GM21360 (cell line): Measurements from ENCODE around the gene UBA1.
A peak's percentile ranks its signal among the peaks of the same experiment; 100 is the strongest.

Experiments
- ATAC-seq: cut with Tn5 transposase; IDR thresholded peaks from one replicate; pipeline ENCODE4 v1.9.1; 2021; ENCODE audit warnings: mild to moderate bottlenecking, moderate library complexity; ENCODE audit not compliant: unreplicated experiment

Gene UBA1

DNA sequence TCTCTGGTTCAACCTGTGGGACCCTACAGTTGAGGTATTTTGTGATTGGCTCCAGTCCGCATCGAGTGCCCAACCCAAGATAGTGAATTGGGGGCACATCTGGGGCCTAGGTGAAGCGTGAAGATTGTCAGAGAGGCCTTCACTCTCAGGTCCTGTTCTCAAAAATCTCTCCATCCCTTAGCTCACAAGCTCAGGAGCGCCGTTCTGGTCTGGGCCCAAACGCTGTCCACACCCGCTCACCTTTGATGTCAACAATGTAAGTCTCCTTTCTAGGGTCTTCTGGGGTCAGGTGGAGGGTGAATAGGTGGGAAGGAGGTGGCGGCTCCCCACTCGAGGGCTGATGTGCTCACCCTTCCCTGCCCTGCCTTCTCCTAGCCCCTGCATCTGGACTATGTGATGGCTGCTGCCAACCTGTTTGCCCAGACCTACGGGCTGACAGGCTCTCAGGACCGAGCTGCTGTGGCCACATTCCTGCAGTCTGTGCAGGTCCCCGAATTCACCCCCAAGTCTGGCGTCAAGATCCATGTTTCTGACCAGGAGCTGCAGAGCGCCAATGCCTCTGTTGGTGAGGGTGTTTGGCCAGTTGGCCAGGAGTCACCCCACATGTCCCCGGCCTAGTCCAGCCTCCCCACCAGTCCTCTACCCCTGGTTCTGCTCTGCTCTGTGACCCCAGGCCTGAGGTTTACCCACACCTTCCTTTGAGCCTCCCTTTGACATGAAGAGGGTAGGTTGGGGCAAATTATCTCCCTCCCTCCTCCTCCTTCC, 17.2 kb downstream of the UBA1 start:
- no peak for ATAC-seq

DNA sequence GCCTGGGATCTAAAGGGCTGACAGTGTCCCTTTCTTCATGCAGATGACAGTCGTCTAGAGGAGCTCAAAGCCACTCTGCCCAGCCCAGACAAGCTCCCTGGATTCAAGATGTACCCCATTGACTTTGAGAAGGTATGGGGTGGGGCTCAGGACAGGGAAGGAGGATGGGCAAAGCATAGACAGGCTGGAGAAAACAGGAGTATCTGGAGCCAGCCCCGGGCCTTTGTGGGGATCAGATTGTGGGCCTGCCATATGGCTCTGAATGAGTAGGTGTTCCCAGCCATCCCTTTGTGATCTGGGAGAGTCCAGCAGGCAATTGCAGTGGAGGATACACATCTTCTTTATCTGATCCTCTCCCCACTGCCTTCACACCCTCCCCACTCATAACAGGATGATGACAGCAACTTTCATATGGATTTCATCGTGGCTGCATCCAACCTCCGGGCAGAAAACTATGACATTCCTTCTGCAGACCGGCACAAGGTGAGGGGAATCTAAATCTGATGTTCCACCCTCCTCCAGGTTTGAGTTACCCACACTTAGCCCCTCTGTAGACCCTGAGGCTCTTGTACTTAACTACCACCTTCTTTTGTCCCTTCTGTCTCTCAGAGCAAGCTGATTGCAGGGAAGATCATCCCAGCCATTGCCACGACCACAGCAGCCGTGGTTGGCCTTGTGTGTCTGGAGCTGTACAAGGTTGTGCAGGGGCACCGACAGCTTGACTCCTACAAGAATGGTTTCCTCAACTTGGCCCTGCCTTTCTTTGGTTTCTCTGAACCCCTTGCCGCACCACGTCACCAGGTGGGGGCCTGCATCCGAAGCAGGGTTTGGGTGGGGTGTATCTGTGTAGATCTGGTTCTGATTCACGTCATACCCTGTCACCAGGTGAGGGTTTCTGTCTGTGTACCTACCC, 19.0 kb downstream of the UBA1 start:
- no peak for ATAC-seq

DNA sequence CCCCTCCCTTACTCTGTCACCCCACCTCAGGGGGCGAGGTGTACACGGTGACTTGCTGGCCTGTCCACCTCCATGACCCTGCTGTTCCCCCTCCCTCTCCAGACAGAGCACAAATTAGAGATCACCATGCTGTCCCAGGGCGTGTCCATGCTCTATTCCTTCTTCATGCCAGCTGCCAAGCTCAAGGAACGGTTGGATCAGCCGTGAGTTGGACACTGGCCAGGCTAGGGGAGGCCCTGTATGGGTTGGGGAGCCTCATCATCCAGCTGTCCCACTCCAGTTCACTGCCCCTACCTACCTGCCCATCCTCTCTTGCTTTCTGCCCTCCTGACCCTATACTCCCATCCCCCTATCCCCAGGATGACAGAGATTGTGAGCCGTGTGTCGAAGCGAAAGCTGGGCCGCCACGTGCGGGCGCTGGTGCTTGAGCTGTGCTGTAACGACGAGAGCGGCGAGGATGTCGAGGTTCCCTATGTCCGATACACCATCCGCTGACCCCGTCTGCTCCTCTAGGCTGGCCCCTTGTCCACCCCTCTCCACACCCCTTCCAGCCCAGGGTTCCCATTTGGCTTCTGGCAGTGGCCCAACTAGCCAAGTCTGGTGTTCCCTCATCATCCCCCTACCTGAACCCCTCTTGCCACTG, 20.9 kb downstream of the UBA1 start:
- ATAC-seq, result no peak

DNA sequence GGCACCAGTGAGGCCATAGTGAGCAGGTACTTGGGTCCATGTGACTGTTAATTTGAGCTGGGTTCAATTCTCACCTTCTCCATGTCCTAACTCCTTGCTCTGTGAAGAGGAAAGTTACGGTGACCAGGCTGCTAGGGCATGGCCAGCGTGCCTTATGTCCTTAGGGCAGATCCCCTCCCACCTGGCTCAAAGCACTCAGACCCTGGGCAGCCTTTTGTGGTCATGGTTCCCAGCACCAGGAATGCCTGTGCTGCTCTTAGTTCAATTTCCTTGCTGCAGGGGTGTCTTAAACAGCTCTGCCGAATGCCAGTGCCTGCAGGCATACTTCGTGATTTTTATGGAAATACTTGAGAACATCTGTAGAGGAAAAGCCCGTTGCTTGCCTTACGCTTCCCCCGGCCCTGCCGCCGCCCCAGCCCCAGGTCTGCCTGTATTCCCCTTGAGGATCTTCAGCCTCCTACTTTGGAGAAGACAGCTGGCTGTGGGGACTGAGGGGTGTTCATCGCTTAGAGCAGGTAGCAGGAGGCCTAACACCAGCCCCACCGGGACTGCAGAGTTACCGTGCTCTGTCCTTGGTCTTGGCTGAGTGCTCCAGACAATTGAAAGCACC, 21.8 kb downstream of the UBA1 start:
- no peak for ATAC-seq

DNA sequence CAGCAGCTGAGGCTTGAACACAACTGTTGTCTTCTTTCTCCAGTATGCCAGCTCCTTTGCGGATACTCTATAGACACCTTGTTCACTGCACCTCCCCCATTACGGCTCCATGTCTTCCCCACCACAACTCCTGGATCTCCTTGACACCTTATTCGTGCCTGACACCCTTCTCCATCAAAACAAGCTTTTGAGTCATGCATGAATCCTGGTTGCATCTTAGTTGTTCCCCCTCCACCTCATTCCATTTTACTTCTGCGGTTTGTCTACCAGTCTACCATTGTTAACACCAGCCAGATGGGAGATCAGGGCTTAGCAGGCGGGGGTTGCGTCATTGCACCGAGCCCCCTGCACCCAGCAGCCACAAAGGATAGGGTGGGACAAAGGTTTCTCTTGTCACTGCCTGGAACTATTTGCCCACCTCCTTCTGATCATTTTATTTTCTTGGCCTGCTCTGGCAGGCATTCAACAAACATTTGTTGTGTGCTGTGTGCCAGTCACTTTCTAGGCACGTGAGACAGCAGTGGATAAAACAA, 22.8 kb downstream of the UBA1 start:
- no peak for ATAC-seq

DNA sequence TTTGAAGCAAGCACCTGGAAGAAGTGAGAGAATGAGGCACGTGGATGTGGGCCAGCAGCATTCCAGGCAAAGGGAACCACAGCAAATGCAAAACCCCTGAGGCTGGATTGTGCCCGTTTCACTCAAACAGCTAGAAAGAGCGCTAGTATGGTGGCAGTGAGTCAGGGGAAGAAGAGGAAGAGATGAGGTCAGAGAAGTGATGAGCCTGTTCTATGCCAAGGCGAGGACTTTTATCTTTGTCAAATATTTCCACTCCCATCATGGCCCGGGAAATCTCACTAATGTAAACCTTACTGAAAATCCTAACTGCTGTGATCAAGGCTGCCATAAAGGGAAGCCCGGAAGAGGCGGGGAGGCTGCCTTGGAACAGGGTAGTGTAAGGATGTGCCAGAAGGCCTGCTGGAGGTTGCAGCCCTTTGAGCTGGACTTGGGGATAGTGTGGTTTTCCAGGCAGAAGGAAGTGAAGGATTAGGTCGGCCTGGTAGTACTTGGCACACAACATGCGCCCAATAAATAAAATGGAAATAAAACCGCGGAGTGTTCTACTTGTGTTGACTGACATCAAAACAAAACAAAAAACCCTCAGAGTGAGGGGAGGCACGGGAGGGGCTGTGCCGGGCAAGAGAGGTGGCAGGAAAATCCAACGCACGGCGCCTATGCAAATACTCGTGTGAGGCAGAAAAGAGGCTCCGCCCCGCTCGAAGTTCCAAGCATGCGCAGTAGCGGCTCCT, 23.7 kb downstream of the UBA1 start:
- no peak for ATAC-seq

DNA sequence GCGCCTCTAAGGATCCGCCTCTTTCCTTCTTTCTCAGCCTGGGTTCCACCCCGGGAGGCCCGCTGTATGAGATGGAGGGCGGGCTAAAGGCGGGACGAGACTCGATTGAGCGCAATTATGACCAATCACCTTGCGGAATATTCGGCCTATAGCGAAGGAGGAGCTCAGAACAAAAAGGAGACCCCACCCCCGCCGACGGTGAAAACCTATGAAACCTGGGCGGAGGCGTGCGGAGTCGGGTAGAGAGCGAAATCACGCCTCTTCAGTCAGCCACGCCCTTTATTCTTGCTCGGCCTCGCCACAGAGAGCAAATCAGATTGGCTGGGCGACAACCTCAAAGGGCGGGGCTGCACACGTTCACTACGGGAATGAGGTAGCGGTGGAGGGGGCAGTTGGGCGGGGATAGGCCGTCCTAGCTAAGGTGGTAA, 24.2 kb downstream of the UBA1 start:
- peak; percentile 88 for ATAC-seq

DNA sequence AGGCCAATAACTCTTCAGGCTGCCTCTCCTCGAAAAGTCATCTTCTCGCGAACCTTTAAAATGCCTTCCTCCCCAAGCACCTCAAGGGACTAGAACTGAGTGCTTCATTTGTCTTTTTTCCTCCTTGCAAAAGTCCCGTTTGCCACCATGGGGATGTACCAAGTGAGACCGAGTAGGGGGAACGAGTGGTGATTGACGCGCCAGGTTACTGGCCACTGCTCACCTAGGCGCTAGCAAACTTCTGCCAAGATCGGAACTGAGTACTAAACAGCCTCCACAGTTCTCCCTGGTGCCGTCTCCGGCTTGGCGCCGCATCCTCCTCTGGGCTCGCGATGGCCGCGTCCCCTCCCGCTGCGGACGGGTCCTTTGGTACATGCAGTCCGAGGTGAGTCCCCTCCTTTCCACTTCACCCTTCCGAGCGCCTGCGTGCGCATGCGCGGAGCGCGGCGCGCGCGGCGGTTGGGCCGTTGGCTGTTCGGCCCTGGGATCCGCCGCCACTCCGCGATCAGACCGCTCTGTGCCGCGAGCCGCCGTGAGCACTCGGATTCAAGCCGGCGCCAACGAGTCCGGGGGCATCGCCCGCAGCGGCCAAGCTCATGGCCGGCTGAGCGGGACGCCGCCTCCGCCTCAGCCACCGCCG, 24.8 kb downstream of the UBA1 start, which contains the start of gene CDK16:
CDK16 (plus strand) TSS at position 402 of the 640 bp plus-strand sequence. CDS start 4,877 bp downstream, outside the sequence.
- ATAC-seq, result peak; percentile 42

DNA sequence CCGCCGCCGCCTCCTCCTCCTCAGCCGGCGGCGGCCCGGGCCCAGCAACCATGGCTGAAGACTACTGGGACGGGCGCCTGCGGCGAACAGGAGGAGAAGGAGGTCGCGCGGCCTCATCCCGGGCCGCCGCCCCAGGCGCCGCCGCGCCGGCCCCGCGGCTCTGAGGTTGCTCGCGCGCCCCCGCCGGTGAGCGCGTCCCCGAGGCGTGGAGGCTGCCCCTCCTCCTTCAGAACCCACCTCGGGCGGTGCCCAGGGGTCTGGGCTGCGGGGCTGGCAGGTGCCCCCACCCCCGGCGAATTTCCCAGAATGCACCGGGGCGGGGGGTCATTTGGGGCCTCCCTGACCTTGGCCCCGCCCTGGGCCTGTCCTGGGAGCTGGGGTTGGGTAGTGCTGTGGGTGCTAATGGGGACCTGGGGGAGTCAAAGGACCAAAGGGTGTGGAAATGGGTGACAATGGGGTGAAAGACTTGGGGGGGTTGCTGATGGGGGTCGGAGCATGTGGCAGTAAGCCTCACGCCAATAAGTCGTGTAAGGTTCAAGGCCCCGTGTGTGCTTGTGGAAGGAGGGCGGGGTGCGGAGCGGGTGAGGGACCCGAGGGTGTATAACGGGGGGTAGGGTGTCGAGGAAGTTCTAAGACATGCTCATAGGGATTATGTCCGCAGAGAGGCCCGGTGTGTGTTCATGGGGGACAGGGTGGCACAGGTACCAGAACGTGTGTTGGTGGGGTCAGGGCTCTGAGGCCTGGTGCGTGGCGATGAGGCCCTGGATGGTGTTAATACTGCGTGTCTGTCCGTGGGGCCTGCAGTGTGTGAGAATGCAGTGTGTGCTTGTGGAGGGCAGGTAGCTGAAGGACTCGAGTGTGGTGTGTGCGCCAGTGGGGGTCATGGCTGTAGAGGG, 25.5 kb downstream of the UBA1 start:
- ATAC-seq, result no peak

DNA sequence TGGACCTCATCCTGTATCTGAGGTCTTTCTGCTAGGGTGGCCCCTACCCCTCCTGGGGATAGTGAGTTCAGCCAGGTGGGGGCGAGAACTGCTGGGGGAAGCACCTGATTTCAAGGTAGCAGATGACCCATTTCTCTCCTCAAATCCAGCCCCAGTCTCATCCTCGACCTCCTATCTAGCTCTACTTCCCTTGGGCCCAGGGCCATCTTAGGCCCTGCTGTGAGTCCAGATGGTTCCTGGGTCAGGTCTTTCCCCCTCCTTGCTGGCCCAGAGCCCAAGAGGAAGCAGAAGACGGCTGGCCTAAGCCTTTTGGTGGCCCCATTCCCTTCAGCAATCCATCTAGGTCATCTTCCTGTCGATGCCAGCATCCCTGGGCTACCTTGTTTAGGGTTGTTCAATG, 28.1 kb downstream of the UBA1 start:
- no peak for ATAC-seq

DNA sequence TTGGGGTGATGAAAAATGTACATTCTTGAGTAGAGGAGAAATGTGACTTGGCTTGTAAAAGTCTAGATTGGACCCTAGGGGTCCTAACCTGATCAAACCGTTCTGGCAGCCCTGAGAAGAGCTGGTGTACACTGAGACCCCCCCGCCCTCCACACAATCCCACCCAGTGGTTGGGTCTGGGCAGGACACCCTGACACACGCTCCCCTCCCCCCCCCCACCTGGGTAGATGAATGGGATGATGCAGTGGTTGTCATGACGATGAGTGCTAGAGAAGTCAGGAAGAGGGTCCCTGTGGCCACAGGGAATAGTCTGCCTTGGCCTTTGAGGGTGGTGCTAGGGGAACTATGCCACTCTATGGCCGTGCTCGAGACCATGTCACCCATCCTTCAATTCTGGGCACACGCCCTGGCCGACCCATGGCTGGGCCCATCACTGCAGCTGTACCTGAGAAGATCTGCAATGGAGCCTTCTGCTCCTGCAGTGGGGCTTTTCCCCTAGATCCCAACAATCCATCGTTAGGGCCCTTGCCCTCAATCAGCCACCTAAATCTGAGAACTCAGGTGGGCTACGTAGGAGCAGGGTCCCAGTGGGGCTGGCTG, 29.2 kb downstream of the UBA1 start:
- ATAC-seq, result no peak

DNA sequence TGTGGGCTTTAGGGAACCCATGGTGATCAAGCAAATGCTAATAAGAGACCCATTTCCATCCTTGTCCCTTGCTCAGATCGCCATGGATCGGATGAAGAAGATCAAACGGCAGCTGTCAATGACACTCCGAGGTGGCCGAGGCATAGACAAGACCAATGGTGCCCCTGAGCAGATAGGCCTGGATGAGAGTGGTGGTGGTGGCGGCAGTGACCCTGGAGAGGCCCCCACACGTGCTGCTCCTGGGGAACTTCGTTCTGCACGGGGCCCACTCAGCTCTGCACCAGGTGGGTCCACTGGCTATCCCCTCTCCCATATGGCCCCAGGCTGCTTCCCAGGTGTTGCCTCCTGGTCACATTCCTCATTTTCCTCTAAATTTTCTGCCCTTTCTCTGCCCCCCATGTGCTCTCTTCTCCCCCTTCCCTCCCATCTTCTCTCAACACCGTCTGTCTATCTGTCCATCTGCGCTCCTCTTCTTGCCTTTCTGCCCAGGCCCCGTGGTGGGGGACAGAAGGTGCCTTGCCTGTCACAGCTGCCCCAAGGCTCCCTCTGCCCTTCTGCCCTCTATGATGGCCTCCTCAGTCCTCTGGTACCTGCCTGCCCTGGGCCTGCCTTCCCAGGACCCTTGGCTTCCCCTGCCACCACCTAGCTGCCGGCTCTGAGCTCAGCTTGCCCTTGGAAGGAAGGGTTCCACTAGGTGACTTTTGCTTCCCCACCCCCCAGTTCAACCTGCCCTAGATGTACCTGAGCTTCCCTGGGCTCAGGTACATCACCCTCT, 30.0 kb downstream of the UBA1 start:
- no peak for ATAC-seq

DNA sequence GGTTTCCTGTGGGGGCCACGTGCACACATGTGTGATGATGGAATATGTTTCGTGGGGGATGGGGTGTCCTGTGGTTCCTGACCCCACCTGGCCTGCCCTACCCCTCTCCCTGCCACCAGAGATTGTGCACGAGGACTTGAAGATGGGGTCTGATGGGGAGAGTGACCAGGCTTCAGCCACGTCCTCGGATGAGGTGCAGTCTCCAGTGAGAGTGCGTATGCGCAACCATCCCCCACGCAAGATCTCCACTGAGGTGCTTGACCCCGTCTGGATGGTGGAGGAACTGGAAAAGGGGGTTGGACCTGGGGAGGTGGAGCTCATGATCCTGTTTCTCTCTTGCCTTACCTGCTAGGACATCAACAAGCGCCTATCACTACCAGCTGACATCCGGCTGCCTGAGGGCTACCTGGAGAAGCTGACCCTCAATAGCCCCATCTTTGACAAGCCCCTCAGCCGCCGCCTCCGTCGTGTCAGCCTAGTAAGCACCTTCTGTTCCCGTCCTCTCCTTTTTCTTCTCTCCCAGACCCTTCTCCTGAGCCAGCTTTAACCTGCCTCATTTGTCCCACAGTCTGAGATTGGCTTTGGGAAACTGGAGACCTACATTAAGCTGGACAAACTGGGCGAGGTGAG, 30.8 kb downstream of the UBA1 start:
- no peak for ATAC-seq

DNA sequence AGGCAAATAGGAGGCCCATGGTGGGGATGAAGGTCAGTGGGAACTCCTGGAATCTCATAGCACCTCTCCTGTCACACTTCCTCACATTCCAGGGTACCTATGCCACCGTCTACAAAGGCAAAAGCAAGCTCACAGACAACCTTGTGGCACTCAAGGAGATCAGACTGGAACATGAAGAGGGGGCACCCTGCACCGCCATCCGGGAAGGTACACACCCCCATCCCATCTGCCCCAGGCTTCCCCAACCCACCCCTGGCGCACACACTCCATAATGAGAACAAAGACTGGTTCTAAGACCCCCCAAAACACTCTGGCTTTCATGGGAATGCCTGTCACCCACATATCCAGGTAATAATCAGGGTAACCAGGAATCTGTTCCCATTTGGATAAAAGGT, 31.3 kb downstream of the UBA1 start:
- ATAC-seq, result no peak

DNA sequence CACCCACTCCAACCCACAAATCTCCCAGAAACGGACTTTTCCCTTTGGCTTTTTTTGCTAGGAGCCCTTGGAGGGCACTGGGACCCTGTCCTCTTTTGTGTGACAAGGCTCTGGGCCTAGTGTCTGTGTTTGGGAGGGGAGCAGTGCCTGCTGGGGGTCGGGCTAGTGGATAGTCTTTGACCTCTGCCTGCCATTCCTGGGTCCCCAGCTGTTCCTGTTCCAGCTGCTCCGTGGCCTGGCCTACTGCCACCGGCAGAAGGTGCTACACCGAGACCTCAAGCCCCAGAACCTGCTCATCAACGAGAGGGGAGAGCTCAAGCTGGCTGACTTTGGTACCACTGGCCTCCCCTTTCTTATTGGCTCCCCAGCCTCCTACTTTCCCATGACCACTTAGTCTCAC, 32.4 kb downstream of the UBA1 start:
- no peak for ATAC-seq

DNA sequence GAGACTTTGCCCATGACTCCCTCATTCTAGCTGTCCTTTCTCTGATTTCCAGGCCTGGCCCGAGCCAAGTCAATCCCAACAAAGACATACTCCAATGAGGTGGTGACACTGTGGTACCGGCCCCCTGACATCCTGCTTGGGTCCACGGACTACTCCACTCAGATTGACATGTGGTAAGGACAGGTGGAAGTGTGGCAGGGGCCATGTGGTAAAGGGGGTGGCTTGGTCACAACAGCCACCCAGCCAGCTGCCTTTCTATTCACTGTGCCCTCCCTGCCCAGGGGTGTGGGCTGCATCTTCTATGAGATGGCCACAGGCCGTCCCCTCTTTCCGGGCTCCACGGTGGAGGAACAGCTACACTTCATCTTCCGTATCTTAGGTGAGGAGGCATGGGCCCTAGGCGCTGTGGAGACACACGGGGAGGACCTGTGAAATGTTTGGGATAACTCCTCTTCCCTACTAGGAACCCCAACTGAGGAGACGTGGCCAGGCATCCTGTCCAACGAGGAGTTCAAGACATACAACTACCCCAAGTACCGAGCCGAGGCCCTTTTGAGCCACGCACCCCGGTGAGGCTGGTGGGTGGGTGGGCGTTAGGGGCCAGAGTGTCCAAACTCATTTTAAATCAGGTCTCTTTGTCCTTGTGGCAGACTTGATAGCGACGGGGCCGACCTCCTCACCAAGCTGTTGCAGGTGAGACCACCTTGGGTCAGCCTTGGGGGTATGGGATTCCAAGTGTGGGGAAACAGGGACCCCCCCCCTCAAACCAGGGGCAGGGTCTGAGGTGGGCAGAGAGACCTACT, 33.1 kb downstream of the UBA1 start:
- no peak for ATAC-seq

DNA sequence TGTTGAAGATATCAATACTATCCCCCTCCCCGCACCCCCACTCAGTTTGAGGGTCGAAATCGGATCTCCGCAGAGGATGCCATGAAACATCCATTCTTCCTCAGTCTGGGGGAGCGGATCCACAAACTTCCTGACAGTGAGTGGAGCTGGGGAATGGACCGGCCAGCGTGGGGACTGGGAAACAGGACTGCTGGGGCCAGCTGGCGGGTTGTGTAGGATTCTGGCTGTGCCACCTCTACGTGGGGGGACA, 33.6 kb downstream of the UBA1 start:
- ATAC-seq, result no peak
